C4-2B (cell line): Measurements from ENCODE around the gene GATA2.

Experiments used
- ZFX ChIP-seq: fragments of 450-650 bp; IDR thresholded peaks from 2 replicates; pipeline ENCODE4 v1.6.1; 2017
- TF ChIP-seq, protein P1 (sequence below): fragments of 450-650 bp; conservative IDR thresholded peaks from 2 replicates; pipeline ENCODE4 v1.5.1; 2017; ENCODE audit warnings: mild to moderate bottlenecking

DNA sequence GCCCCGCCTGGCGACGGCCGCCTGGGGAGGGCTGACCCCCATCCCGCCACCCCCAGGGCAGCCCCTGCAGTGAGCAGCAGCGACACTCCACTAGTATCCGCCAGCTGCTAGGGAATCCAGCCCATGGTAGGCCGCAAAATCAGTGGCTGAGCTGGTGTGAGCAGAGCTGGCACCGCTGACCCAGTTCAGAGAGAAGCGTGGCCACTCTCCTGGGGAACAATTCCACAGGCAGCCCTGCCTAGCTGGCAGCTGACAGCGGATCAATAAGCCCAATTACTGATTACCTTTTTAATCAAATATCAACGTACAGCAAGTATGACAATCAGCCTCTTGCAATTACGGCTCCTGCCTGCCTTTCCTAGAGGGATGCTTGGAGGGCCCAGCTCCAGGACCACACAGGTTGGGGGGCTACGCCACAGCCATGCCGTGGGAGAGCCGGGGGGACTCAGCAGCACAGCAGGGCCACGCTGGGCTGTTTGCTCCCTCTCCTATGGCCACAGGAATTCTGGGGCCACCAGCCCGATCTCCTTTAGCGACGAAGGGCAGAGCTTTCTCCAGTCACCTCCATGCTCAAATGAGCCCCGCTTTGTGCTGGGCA lies 40.2 kb downstream of the GATA2 start:
- TF ChIP-seq, protein P1, sequence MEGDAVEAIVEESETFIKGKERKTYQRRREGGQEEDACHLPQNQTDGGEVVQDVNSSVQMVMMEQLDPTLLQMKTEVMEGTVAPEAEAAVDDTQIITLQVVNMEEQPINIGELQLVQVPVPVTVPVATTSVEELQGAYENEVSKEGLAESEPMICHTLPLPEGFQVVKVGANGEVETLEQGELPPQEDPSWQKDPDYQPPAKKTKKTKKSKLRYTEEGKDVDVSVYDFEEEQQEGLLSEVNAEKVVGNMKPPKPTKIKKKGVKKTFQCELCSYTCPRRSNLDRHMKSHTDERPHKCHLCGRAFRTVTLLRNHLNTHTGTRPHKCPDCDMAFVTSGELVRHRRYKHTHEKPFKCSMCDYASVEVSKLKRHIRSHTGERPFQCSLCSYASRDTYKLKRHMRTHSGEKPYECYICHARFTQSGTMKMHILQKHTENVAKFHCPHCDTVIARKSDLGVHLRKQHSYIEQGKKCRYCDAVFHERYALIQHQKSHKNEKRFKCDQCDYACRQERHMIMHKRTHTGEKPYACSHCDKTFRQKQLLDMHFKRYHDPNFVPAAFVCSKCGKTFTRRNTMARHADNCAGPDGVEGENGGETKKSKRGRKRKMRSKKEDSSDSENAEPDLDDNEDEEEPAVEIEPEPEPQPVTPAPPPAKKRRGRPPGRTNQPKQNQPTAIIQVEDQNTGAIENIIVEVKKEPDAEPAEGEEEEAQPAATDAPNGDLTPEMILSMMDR, result no peak
- no peak for TF ChIP-seq ZFX
